ENCODE results near the gene CORO1C. TPM values are rescaled to one million over a fixed set of nuclear protein-coding genes. Genes with fewer than 3 reads are reported as not detected.
A peak's percentile ranks its signal among the peaks of the same experiment; 100 is the strongest.

CORO1C gene
- total and polyA plus RNA-seq, 9 of the 15 experiments (the other 6 are each of a cell fraction or from before 2014, with no cell fraction given) = 55.2 to 280 (median 150) TPM

DNA sequence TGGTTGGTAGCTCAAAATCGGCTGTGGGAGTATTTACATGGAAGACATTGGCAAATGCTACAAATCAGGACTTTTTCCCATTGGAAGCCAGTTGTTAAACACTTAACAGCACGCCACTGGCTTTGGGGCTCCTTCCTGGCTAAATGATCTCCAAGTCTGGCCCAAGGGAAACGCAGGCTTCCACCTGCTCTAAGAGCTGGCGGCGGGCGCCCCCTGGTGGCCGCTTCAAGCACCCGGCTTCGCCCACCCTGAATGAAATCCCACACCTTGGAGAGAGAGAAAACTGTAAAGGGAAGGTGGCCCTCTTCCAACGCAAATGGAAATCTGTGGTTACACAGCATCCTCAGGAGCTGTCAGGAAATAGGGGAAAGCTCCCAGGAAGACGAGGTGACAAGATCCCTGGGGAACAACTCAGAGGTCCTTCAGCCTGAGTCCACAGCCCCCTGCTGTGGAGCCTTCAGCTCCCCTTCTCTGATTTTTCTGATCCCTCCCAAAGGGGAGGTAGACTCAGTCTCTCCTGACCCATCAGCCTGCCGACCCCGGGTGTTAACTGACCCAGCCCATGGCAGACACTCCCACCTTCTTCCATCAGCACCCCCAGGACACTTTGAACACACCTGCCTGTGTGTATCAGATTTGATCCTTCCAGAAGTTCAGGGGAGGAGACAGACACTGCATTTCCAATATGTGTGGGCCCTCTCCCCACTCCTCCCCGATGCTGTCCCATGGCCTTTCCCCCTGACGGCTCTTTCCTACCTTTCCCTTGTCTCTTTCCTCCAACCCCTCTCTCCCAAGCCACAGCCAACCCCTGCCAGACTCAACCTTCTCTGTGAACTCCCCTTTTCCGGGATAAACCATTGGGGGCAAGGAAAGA, 113.0 kb downstream of the CORO1C start (continued):
- TF ChIP-seq, protein P1, sequence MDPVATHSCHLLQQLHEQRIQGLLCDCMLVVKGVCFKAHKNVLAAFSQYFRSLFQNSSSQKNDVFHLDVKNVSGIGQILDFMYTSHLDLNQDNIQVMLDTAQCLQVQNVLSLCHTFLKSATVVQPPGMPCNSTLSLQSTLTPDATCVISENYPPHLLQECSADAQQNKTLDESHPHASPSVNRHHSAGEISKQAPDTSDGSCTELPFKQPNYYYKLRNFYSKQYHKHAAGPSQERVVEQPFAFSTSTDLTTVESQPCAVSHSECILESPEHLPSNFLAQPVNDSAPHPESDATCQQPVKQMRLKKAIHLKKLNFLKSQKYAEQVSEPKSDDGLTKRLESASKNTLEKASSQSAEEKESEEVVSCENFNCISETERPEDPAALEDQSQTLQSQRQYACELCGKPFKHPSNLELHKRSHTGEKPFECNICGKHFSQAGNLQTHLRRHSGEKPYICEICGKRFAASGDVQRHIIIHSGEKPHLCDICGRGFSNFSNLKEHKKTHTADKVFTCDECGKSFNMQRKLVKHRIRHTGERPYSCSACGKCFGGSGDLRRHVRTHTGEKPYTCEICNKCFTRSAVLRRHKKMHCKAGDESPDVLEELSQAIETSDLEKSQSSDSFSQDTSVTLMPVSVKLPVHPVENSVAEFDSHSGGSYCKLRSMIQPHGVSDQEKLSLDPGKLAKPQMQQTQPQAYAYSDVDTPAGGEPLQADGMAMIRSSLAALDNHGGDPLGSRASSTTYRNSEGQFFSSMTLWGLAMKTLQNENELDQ (CRISPR knock-in tag; IDR thresholded peaks at IDR 0.05; ENCODE audit: borderline replicate concordance) = peak; percentile 28; the same call in 1 of the 2 replicates
- TF ChIP-seq EZH2 (IDR thresholded peaks at IDR 0.05; ENCODE audit: borderline replicate concordance, low read depth, low read length) = no peak
- no peak for TF ChIP-seq ZNF551 (CRISPR knock-in tag; IDR thresholded peaks at IDR 0.05)
- no peak for TF ChIP-seq KDM5B (IDR thresholded peaks at IDR 0.05; ENCODE audit: insufficient replicate concordance, low read depth, low read length)
- TF ChIP-seq, protein P2, sequence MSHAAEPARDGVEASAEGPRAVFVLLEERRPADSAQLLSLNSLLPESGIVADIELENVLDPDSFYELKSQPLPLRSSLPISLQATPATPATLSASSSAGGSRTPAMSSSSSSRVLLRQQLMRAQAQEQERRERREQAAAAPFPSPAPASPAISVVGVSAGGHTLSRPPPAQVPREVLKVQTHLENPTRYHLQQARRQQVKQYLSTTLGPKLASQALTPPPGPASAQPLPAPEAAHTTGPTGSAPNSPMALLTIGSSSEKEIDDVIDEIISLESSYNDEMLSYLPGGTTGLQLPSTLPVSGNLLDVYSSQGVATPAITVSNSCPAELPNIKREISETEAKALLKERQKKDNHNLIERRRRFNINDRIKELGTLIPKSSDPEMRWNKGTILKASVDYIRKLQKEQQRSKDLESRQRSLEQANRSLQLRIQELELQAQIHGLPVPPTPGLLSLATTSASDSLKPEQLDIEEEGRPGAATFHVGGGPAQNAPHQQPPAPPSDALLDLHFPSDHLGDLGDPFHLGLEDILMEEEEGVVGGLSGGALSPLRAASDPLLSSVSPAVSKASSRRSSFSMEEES (CRISPR knock-in tag; IDR thresholded peaks at IDR 0.05) = no peak
- no peak for TF ChIP-seq RBM17 (IDR thresholded peaks at IDR 0.05; ENCODE audit: borderline replicate concordance, low read depth, low read length)
- TF ChIP-seq, protein P3, sequence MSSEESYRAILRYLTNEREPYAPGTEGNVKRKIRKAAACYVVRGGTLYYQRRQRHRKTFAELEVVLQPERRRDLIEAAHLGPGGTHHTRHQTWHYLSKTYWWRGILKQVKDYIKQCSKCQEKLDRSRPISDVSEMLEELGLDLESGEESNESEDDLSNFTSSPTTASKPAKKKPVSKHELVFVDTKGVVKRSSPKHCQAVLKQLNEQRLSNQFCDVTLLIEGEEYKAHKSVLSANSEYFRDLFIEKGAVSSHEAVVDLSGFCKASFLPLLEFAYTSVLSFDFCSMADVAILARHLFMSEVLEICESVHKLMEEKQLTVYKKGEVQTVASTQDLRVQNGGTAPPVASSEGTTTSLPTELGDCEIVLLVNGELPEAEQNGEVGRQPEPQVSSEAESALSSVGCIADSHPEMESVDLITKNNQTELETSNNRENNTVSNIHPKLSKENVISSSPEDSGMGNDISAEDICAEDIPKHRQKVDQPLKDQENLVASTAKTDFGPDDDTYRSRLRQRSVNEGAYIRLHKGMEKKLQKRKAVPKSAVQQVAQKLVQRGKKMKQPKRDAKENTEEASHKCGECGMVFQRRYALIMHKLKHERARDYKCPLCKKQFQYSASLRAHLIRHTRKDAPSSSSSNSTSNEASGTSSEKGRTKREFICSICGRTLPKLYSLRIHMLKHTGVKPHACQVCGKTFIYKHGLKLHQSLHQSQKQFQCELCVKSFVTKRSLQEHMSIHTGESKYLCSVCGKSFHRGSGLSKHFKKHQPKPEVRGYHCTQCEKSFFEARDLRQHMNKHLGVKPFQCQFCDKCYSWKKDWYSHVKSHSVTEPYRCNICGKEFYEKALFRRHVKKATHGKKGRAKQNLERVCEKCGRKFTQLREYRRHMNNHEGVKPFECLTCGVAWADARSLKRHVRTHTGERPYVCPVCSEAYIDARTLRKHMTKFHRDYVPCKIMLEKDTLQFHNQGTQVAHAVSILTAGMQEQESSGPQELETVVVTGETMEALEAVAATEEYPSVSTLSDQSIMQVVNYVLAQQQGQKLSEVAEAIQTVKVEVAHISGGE (CRISPR knock-in tag; IDR thresholded peaks at IDR 0.05) = no peak
- no peak for TF ChIP-seq ZNF239 (CRISPR knock-in tag; IDR thresholded peaks at IDR 0.05)
- TF ChIP-seq XRCC5 (IDR thresholded peaks at IDR 0.05; ENCODE audit: low read depth, low read length) = peak; percentile 75; the same call in 1 of the 2 replicates
- TF ChIP-seq YBX1 (IDR thresholded peaks at IDR 0.05) = no peak
- TF ChIP-seq ZKSCAN3 (CRISPR knock-in tag; IDR thresholded peaks at IDR 0.05) = no peak
- no peak for TF ChIP-seq HNRNPL (IDR thresholded peaks at IDR 0.05; ENCODE audit: low read depth, low read length)
- no peak for TF ChIP-seq NCOA1 (IDR thresholded peaks at IDR 0.05; ENCODE audit: low read depth)
- TF ChIP-seq ZNF507 (tag; conservative IDR thresholded peaks at IDR 0.05) = no peak
- no peak for TF ChIP-seq HIVEP1 (CRISPR knock-in tag; IDR thresholded peaks at IDR 0.05)
- TF ChIP-seq, protein P4, sequence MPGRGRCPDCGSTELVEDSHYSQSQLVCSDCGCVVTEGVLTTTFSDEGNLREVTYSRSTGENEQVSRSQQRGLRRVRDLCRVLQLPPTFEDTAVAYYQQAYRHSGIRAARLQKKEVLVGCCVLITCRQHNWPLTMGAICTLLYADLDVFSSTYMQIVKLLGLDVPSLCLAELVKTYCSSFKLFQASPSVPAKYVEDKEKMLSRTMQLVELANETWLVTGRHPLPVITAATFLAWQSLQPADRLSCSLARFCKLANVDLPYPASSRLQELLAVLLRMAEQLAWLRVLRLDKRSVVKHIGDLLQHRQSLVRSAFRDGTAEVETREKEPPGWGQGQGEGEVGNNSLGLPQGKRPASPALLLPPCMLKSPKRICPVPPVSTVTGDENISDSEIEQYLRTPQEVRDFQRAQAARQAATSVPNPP (IDR thresholded peaks at IDR 0.05; ENCODE audit: borderline replicate concordance, insufficient read depth, insufficient read length) = no peak
- no peak for TF ChIP-seq TAF15 (IDR thresholded peaks at IDR 0.05; ENCODE audit: low read depth, low read length)
